ES-I3 (cell line): ENCODE measurements around the gene RDH5.

Experiments used
- H3K36me3 ChIP-seq: 2 replicates; pipeline ENCODE4 v1.6.1; 2013; ENCODE audit warnings: mild to moderate bottlenecking, low read length, control low read depth, moderate library complexity; ENCODE audit not compliant: insufficient read depth
- H3K4me1 ChIP-seq: 2 replicates; pipeline ENCODE4 v1.6.1; 2013; ENCODE audit warnings: mild to moderate bottlenecking, control low read depth, low read length; ENCODE audit not compliant: insufficient read depth
- H3K9ac ChIP-seq: 2 replicates; pipeline ENCODE4 v1.6.1; 2013; ENCODE audit warnings: low read depth, mild to moderate bottlenecking, low read length, moderate library complexity
- H3K9me3 ChIP-seq: 2 replicates; pipeline ENCODE4 v1.6.1; 2013; ENCODE audit warnings: mild to moderate bottlenecking, low read length, moderate library complexity; ENCODE audit not compliant: control insufficient read depth, insufficient read depth

RDH5 gene

GRCh38 chr12:55734595-55734994, 14.4 kb downstream of the RDH5 start:
- Histone ChIP-seq H3K9ac (no peak overlapping the region), H3K9me3 (no peaks in the 10 kb centered on the region), H3K4me1 (peaks cover 8% of the 10 kb centered on the region)

GRCh38 chr12:55736076-55736475, 15.9 kb downstream of the RDH5 start:
- Histone ChIP-seq H3K9ac (no peak overlapping the region), H3K36me3 (no peaks in the 10 kb centered on the region), H3K4me1 (peaks cover 3% of the 10 kb centered on the region; the same call in 1 of the 2 replicates)

More at GRCh38 chr12:55734595-55734994, 14.4 kb downstream of the RDH5 start:
- no peaks in the 10 kb centered on the region for H3K36me3 ChIP-seq

GRCh38 chr12:55736780-55737580, 16.8 kb downstream of the RDH5 start:
- peak overlapping the region; percentile 73; the same call in 1 of the 2 replicates for H3K9ac ChIP-seq

More at GRCh38 chr12:55736076-55736475, 15.9 kb downstream of the RDH5 start:
- no peaks in the 10 kb centered on the region for H3K9me3 ChIP-seq

GRCh38 chr12:55737581-55738122, 17.5 kb downstream of the RDH5 start:
- Histone ChIP-seq H3K4me1 (peaks cover 7% of the 10 kb centered on the region), H3K9me3 (no peaks in the 10 kb centered on the region), H3K9ac (peak overlapping the region; percentile 73), H3K36me3 (no peaks in the 10 kb centered on the region)

More at GRCh38 chr12:55736780-55737580, 16.8 kb downstream of the RDH5 start:
- no peaks in the 10 kb centered on the region for H3K36me3 ChIP-seq
- H3K4me1 ChIP-seq = peaks cover 5% of the 10 kb centered on the region
- H3K9me3 ChIP-seq = no peaks in the 10 kb centered on the region

- Histone ChIP-seq H3K36me3 (no peaks in the 10 kb centered on the region), H3K4me1 (peaks cover 7% of the 10 kb centered on the region), H3K9ac (peak overlapping the region; percentile 73), H3K9me3 (no peaks in the 10 kb centered on the region)
Measured at GRCh38 chr12:55738123-55739024, 18.2 kb downstream of the RDH5 start.

- Histone ChIP-seq H3K9ac (peak overlapping the region; percentile 73; the same call in 1 of the 2 replicates), H3K36me3 (no peaks in the 10 kb centered on the region), H3K9me3 (no peaks in the 10 kb centered on the region), H3K4me1 (peaks cover 7% of the 10 kb centered on the region)
Measured at GRCh38 chr12:55739025-55739378, 18.8 kb downstream of the RDH5 start.

GRCh38 chr12:55741931-55742680, 21.9 kb downstream of the RDH5 start:
- Histone ChIP-seq H3K9ac (peak overlapping the region; percentile 49; the same call in 1 of the 2 replicates), H3K36me3 (no peaks in the 10 kb centered on the region), H3K9me3 (no peaks in the 10 kb centered on the region), H3K4me1 (peaks cover 16% of the 10 kb centered on the region)

GRCh38 chr12:55742719-55743405, 22.7 kb downstream of the RDH5 start, which contains the start of gene GDF11:
Gene GDF11 (plus strand): TSS chr12:55743122. CDS start chr12:55743317, 195 bp downstream.
- H3K36me3 ChIP-seq = no peaks in the 10 kb centered on the region
- no peaks in the 10 kb centered on the region for H3K9me3 ChIP-seq
- peak within 1 kb of the TSS; percentile 74 for H3K9ac ChIP-seq
- peaks cover 23% of the 10 kb centered on the region for H3K4me1 ChIP-seq

- H3K36me3 ChIP-seq = no peaks in the 10 kb centered on the region
- H3K4me1 ChIP-seq = peaks cover 29% of the 10 kb centered on the region
- peak overlapping the region; percentile 74 for H3K9ac ChIP-seq
- H3K9me3 ChIP-seq = no peaks in the 10 kb centered on the region
Measured at GRCh38 chr12:55743406-55744339, 23.5 kb downstream of the RDH5 start.

GRCh38 chr12:55744340-55745030, 24.3 kb downstream of the RDH5 start:
- Histone ChIP-seq H3K4me1 (peaks cover 29% of the 10 kb centered on the region), H3K36me3 (no peaks in the 10 kb centered on the region), H3K9ac (peak overlapping the region; percentile 74; the same call in 1 of the 2 replicates), H3K9me3 (no peaks in the 10 kb centered on the region)

GRCh38 chr12:55745361-55746173, 25.4 kb downstream of the RDH5 start:
- peaks cover 29% of the 10 kb centered on the region for H3K4me1 ChIP-seq

More at GRCh38 chr12:55745361-55746173, 25.4 kb downstream of the RDH5 start:
- H3K36me3 ChIP-seq = no peaks in the 10 kb centered on the region
- H3K9ac ChIP-seq = peak overlapping the region; percentile 50
- H3K9me3 ChIP-seq = no peaks in the 10 kb centered on the region
